ENCODE data around the gene ZNF407. TPM values are rescaled to one million over a fixed set of nuclear protein-coding genes. Genes with fewer than 3 reads are reported as not detected.

Gene ZNF407
- total RNA-seq, 2 experiments from 2014 or later = 11.7 to 13.4 TPM

- no peak for DNase-seq
- ChIA-PET POLR2A (no interaction called here), CTCF (no interaction called here)
- H3K4me1 Mint-ChIP-seq = no peaks in the 10 kb centered on the region
- H3K27me3 Mint-ChIP-seq = no peaks in the 10 kb centered on the region
- H3K9me3 Mint-ChIP-seq = no peaks in the 10 kb centered on the region
- no peaks in the 10 kb centered on the region for H3K36me3 Mint-ChIP-seq (ENCODE audit: low read depth)
- no peak overlapping the region for H3K4me3 Mint-ChIP-seq
- H3K27ac Mint-ChIP-seq = no peak overlapping the region
These were observed 330.7 kb downstream of the ZNF407 start for GRCh38 chr18:74928194-74928968.

DNA sequence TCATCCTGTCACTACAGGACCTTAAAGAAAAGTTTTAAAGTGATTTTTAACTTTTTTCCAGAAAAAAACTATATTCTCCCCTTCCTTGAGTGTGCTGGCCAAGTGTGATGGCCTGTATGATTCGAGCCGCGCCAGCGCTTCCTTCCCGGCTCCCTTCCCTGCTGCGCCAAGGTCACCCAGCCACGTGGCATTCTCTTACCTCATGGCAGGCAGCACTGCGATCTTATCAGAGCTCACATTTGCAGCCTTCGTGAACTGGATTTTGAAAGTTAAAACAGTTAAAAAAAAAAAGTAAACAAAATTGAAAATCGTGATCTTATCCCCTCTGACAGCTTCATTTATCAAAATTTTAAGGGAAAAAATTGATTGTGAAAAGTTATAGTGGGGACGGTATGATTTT is 331.4 kb downstream of the ZNF407 start:
- no peaks in the 10 kb centered on the region for H3K9me3 Mint-ChIP-seq
- H3K27me3 Mint-ChIP-seq = no peaks in the 10 kb centered on the region
- H3K27ac Mint-ChIP-seq = no peak overlapping the region
- ChIA-PET CTCF (no interaction called here), POLR2A (no interaction called here)
- H3K4me3 Mint-ChIP-seq = no peak overlapping the region
- no peaks in the 10 kb centered on the region for H3K36me3 Mint-ChIP-seq (ENCODE audit: low read depth)
- no peak for DNase-seq
- no peaks in the 10 kb centered on the region for H3K4me1 Mint-ChIP-seq

DNA sequence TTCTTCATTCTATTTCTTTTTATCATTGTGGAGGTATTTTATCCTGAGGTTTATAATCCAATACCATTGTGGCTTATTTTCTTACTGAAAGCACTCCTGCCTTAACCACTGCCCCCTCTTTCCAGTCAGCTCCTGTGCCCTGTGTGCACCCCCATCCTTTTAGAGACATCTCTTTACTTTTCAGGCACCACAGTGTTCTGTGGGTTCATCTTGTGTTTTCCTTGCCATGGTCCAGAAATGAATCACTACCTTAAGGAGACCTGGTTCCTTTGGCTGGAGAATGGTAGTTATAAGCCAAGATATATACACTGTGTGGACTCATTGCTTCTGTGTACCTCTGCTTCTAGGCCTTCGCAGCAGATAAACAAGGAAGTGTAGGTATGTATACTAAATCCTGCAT is 332.9 kb downstream of the ZNF407 start:
- H3K27ac Mint-ChIP-seq = no peak overlapping the region

GRCh38 chr18:74933930-74934329 is 336.3 kb downstream of the ZNF407 start:
- CTCF ChIA-PET = no interaction called here
- Mint-ChIP-seq H3K9me3 (no peaks in the 10 kb centered on the region), H3K4me1 (no peaks in the 10 kb centered on the region), H3K27me3 (no peaks in the 10 kb centered on the region), H3K4me3 (no peak overlapping the region), H3K27ac (no peak overlapping the region), H3K36me3 (ENCODE audit: low read depth) (no peaks in the 10 kb centered on the region)
- POLR2A ChIA-PET = no interaction called here
- no peak for DNase-seq

More for the DNA sequence above, 332.9 kb downstream of the ZNF407 start:
- Mint-ChIP-seq H3K36me3 (ENCODE audit: low read depth) (no peaks in the 10 kb centered on the region), H3K9me3 (no peaks in the 10 kb centered on the region), H3K4me1 (no peaks in the 10 kb centered on the region), H3K27me3 (no peaks in the 10 kb centered on the region), H3K4me3 (no peak overlapping the region)
- POLR2A ChIA-PET = no interaction called here
- CTCF ChIA-PET = no interaction called here
- DNase-seq = no peak

GRCh38 chr18:74935434-74935833 is 337.8 kb downstream of the ZNF407 start:
- no peaks in the 10 kb centered on the region for H3K9me3 Mint-ChIP-seq
- H3K27me3 Mint-ChIP-seq = no peaks in the 10 kb centered on the region
- ChIA-PET POLR2A (no interaction called here), CTCF (no interaction called here)
- no peak overlapping the region for H3K4me3 Mint-ChIP-seq
- DNase-seq = no peak
- no peak overlapping the region for H3K27ac Mint-ChIP-seq
- H3K36me3 Mint-ChIP-seq (ENCODE audit: low read depth) = no peaks in the 10 kb centered on the region
- no peaks in the 10 kb centered on the region for H3K4me1 Mint-ChIP-seq

GRCh38 chr18:74936343-74936742 is 338.7 kb downstream of the ZNF407 start:
- POLR2A ChIA-PET = no interaction called here
- Mint-ChIP-seq H3K9me3 (no peaks in the 10 kb centered on the region), H3K27ac (no peak overlapping the region), H3K4me3 (no peak overlapping the region), H3K36me3 (ENCODE audit: low read depth) (no peaks in the 10 kb centered on the region), H3K27me3 (no peaks in the 10 kb centered on the region), H3K4me1 (no peaks in the 10 kb centered on the region)
- CTCF ChIA-PET = no interaction called here
- DNase-seq = no peak

GRCh38 chr18:74937291-74937690 is 339.6 kb downstream of the ZNF407 start:
- H3K4me3 Mint-ChIP-seq = no peak overlapping the region
- H3K4me1 Mint-ChIP-seq = peaks cover 7% of the 10 kb centered on the region
- no peaks in the 10 kb centered on the region for H3K9me3 Mint-ChIP-seq
- POLR2A ChIA-PET = no interaction called here
- H3K27ac Mint-ChIP-seq = no peak overlapping the region
- CTCF ChIA-PET = no interaction called here
- H3K36me3 Mint-ChIP-seq (ENCODE audit: low read depth) = no peaks in the 10 kb centered on the region
- no peaks in the 10 kb centered on the region for H3K27me3 Mint-ChIP-seq
- no peak for DNase-seq

DNA sequence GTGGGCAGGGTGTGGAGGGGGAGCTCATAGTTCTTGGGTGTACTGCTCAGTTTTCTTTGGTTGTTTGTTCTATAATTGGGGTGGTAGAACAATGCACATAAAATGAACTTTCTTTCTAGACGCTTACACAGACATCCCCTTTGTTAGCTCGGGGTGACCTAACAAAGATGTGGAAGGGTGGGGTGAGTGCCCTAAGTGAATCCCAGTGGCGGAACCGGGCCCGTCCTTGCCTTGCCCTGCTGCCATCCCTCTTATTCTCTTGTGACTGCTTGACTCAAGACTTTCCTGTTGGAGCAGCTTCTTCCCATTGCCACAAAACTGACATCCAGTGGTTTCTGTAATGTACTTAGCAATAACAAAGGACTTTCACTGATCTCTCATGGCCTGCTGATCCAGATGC is 343.2 kb downstream of the ZNF407 start:
- POLR2A ChIA-PET = no interaction called here
- no peak for DNase-seq
- H3K27me3 Mint-ChIP-seq = no peaks in the 10 kb centered on the region
- CTCF ChIA-PET = no interaction called here
- peaks cover 19% of the 10 kb centered on the region for H3K4me1 Mint-ChIP-seq
- no peak overlapping the region for H3K4me3 Mint-ChIP-seq
- H3K36me3 Mint-ChIP-seq (ENCODE audit: low read depth) = no peaks in the 10 kb centered on the region
- H3K9me3 Mint-ChIP-seq = no peaks in the 10 kb centered on the region
- H3K27ac Mint-ChIP-seq = no peak overlapping the region

- POLR2A ChIA-PET = no interaction called here
- Mint-ChIP-seq H3K36me3 (ENCODE audit: low read depth) (no peaks in the 10 kb centered on the region), H3K4me3 (peak overlapping the region; percentile 28), H3K27me3 (no peaks in the 10 kb centered on the region), H3K4me1 (peaks cover 19% of the 10 kb centered on the region), H3K9me3 (no peaks in the 10 kb centered on the region), H3K27ac (no peak overlapping the region)
- CTCF ChIA-PET = interaction anchor here (1.1 kb wide), 1 partner anchor 25 kb away, joined by 3 read pairs; no protein-coding TSS in a partner anchor
- peak; percentile 27 for DNase-seq
These were observed 344.7 kb downstream of the ZNF407 start for GRCh38 chr18:74942319-74942910.

- Mint-ChIP-seq H3K9me3 (no peaks in the 10 kb centered on the region), H3K27ac (no peak overlapping the region), H3K4me3 (no peak overlapping the region), H3K27me3 (no peaks in the 10 kb centered on the region), H3K4me1 (peaks cover 22% of the 10 kb centered on the region), H3K36me3 (ENCODE audit: low read depth) (no peaks in the 10 kb centered on the region)
- no peak for DNase-seq
- CTCF ChIA-PET = no interaction called here
- POLR2A ChIA-PET = no interaction called here
These were observed 347.0 kb downstream of the ZNF407 start for GRCh38 chr18:74944676-74945075.

DNA sequence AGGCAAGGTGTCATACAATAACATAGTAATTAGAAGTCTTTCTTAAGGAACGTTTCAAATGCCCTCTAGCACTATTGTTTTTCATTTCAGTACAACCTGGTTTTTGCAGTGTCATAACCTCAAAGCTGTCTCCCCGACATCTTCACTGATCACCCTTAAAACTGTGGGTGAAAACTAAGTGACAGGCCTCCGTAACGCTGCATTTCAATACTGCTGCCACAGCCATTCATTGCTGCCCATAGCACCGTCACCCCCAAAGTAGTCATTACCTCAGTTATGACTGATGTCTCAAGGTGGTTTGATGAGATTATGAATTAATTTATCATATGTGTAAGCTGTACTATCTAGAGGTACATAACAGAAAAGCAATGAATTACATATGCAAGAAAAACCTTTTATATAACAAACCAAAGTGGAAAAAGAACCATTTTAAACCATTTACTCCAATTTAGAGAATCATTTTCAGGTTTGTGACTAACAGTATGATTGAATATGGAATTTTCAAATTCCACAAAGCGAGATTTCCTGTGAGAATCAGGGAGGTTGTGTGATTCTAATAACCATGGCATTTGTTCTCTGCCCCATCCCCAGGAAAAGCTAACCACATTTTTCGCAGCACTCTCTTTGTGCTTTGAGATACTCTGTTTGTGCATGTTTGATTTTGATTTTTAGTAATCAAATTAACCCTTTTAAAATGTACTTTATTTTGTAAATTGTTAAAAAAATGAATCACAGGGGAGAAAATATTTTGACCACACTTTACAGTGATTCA is 348.3 kb downstream of the ZNF407 start:
- no peaks in the 10 kb centered on the region for H3K27me3 Mint-ChIP-seq
- POLR2A ChIA-PET = no interaction called here

DNA sequence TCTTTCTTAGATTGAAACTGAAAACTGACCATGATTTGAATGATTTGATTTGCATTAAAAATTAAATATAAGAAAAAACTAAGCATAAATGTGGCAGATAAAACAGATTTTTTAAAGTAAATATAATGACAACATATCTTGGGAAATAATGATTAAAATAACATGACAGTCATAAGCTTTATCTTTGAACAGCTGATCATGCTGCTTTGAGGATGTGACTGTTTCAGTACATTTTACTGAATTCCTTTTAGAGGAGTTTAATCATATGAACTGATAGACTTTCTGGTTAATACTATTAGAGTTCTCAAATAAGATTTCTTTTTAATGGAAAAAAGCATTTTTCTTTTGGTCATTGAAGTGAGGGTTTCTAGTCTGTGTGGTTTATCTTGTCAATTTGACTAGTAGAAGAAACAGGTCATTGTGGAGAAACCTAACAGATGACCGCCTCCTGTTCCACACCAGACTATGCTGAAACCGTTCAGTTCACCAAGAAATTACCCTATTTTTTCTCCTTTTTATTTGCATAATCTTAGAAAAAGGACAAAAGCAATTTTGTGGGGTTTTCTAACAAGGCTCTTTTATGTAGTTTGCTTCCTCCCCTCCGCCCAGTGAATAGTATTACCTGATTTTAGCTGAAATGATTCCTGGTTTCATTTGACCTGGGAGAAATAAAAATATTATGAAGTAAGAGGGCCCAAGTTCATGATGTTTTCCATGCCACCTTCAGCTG is 349.1 kb downstream of the ZNF407 start:
- ChIA-PET CTCF (interaction anchor here (1.6 kb wide), 1 partner anchor 34 kb away, joined by 3 read pairs; no protein-coding TSS in a partner anchor), POLR2A (no interaction called here)
- H3K4me1 Mint-ChIP-seq = peaks cover 37% of the 10 kb centered on the region
- H3K9me3 Mint-ChIP-seq = no peaks in the 10 kb centered on the region
- H3K27ac Mint-ChIP-seq = no peak overlapping the region
- no peak overlapping the region for H3K4me3 Mint-ChIP-seq
- no peaks in the 10 kb centered on the region for H3K27me3 Mint-ChIP-seq
- H3K36me3 Mint-ChIP-seq (ENCODE audit: low read depth) = no peaks in the 10 kb centered on the region
- DNase-seq = no peak

More for the DNA sequence above, 348.3 kb downstream of the ZNF407 start:
- Mint-ChIP-seq H3K4me1 (peaks cover 35% of the 10 kb centered on the region), H3K27ac (no peak overlapping the region), H3K36me3 (ENCODE audit: low read depth) (no peaks in the 10 kb centered on the region), H3K4me3 (no peak overlapping the region), H3K9me3 (no peaks in the 10 kb centered on the region)
- no peak for DNase-seq
- CTCF ChIA-PET = no interaction called here

DNA sequence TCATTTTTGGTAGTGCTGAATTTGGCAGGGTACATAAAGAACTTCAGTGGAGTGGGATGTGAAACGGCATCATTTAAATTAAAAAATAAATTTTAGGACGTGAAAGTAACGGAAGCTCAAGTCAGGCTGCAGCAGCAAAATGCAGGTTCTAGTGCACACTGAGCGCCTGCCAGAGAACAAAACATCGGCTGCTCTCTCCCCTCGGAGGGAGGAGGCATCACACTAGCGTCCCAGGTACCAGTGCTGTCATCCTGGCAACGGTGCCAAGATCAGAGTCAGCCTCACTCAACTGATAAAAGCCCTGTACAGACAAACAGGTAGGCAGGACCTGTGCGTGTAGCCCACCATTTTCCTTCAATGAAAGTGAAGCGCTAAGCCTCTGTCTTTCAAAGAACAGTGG is 349.7 kb downstream of the ZNF407 start:
- Mint-ChIP-seq H3K36me3 (ENCODE audit: low read depth) (no peaks in the 10 kb centered on the region), H3K27ac (no peak overlapping the region), H3K27me3 (no peaks in the 10 kb centered on the region), H3K9me3 (no peaks in the 10 kb centered on the region), H3K4me1 (peaks cover 31% of the 10 kb centered on the region), H3K4me3 (no peak overlapping the region)
- ChIA-PET CTCF (interaction anchor here (1.6 kb wide), 1 partner anchor 34 kb away, joined by 3 read pairs; no protein-coding TSS in a partner anchor), POLR2A (no interaction called here)
- DNase-seq = no peak
